ENCODE results near the gene CLNK.

GRCh38 chr4:10605031-10605430 is 79.5 kb downstream of the CLNK start:
- TF ChIP-seq SUZ12 (IDR thresholded peaks at IDR 0.05; ENCODE audit: extremely low read depth, insufficient read depth, insufficient read length) (no peak), ZNF274 (IDR thresholded peaks at IDR 0.05; ENCODE audit: low read depth, low read length) (no peak), YY1 (IDR thresholded peaks at IDR 0.05; ENCODE audit: insufficient read depth, insufficient read length) (no peak)
